HK-2 (cell line): ENCODE measurements around the gene AMTN.

Experiments used
- DNase-seq: peaks from one replicate; pipeline ENCODE4 v3.0.0-alpha.2; 2018; ENCODE audit not compliant: unreplicated experiment

The AMTN gene

GRCh38 chr4:70559924-70560323 lies 41.6 kb downstream of the AMTN start:
- no peak for DNase-seq

- no peak for DNase-seq
Observed at GRCh38 chr4:70564033-70564432, 45.7 kb downstream of the AMTN start.

GRCh38 chr4:70570796-70571195 lies 52.4 kb downstream of the AMTN start:
- no peak for DNase-seq

- DNase-seq, result no peak
Observed at GRCh38 chr4:70571772-70572171, 53.4 kb downstream of the AMTN start.

- no peak for DNase-seq
Observed at GRCh38 chr4:70575964-70576363, 57.6 kb downstream of the AMTN start.

GRCh38 chr4:70577220-70577927 lies 59.0 kb downstream of the AMTN start:
- no peak for DNase-seq

- DNase-seq, result no peak
Observed at GRCh38 chr4:70581980-70582379, 63.6 kb downstream of the AMTN start.
